Tibial nerve (tissue), 4 donors: ENCODE data around the gene NPR1. TPM values are rescaled to one million over a fixed set of nuclear protein-coding genes. Genes with fewer than 3 reads are reported as not detected.

Experiments used
- DNase-seq, 2 donors: peaks; one replicate each; pipeline ENCODE4 v3.0.0-alpha.2; 2019; ENCODE audit warnings: low spot score in 2 of 2
- H3K27ac ChIP-seq, 4 donors: fragments of 200-600 bp; sonication (generic) in 3 of 4; one replicate each; pipeline ENCODE4 v1.5.1; 2017 to 2019; ENCODE audit warnings: mild to moderate bottlenecking in 1 of 4
- H3K27me3 ChIP-seq, 2 donors: fragments of 200-600 bp; sonication (generic) in 1 of 2; one replicate each; pipeline versions ENCODE4 v1.5.1 to v1.6.0; 2017 to 2019
- H3K36me3 ChIP-seq, 3 donors: fragments of 200-600 bp; sonication (generic); one replicate each; pipeline ENCODE4 v1.5.1; 2018 to 2019
- H3K4me1 ChIP-seq, 4 donors: fragments of 200-600 bp; sonication (generic) in 3 of 4; one replicate each; pipeline ENCODE4 v1.5.1; 2017 to 2019
- H3K4me3 ChIP-seq, 4 donors: fragments of 200-600 bp; sonication (generic) in 3 of 4; one replicate each; pipeline ENCODE4 v1.5.1; 2017 to 2019; ENCODE audit warnings: mild to moderate bottlenecking in 1 of 4, moderate library complexity in 1 of 4
- H3K9me3 ChIP-seq, 4 donors: fragments of 200-600 bp; sonication (generic) in 3 of 4; one replicate each; pipeline ENCODE4 v1.5.1; 2017 to 2019
- CTCF ChIP-seq, 5 experiments: fragments of 200-600 bp in 3 of 5; fragments of 450-650 bp in 2 of 5; sonication (generic) in 3 of 5; IDR thresholded peaks; one replicate each; pipeline ENCODE4 v1.5.1; 2016 to 2019; ENCODE audit warnings: antibody characterized with exemption in 5 of 5, mild to moderate bottlenecking in 3 of 5, moderate library complexity in 2 of 5
- EP300 ChIP-seq, 2 donors: sonication (generic); formaldehyde crosslinking; IDR thresholded peaks; one replicate each; pipeline ENCODE4 v1.6.1; 2017; ENCODE audit warnings: antibody characterized with exemption in 2 of 2, mild to moderate bottlenecking in 1 of 2
- POLR2A ChIP-seq, 2 donors: fragments of 450-650 bp; IDR thresholded peaks; one replicate each; pipeline ENCODE4 v1.6.1; 2017; ENCODE audit warnings: antibody characterized with exemption in 2 of 2, mild to moderate bottlenecking in 2 of 2, moderate library complexity in 2 of 2
- WGBS, 2 donors: methylation state at CpG; one replicate each; pipeline ENCODE4 v1.1.5; 2018; 5-methylcytosine and 5-hydroxymethylcytosine counted together
- total RNA-seq, 4 donors: library from RNA; depleted of rRNA; stranded (reverse); fragments of >200 nt; gene quantifications; one replicate each; pipeline ENCODE4 v1.1.0, GENCODE V29; 2016

Gene NPR1
- total RNA-seq, 4 donors from 2014 or later: 36.9 to 87.5 (median 58.4) TPM

- Histone ChIP-seq H3K27ac (peak overlapping the region in 2 of 4 donors; percentile 32 to 59), H3K4me1 (peaks cover 0 to 58% (median 2%) of the 10 kb centered on the region in 4 donors), H3K4me3 (no peak overlapping the region), H3K27me3 (no peaks in the 10 kb centered on the region), H3K36me3 (peaks cover 0 to 81% (median 20%) of the 10 kb centered on the region in 3 donors), H3K9me3 (no peaks in the 10 kb centered on the region)
- TF ChIP-seq CTCF (IDR thresholded peaks at IDR 0.05): no peak
- no peak for TF ChIP-seq POLR2A (IDR thresholded peaks at IDR 0.05)
- TF ChIP-seq EP300 (IDR thresholded peaks at IDR 0.05): no peak
- DNase-seq: no peak
Measured at GRCh38 chr1:153643816-153644215, 34.7 kb upstream of the NPR1 start.

- H3K27me3 ChIP-seq: no peaks in the 10 kb centered on the region
- peaks cover 0 to 51% (median 9%) of the 10 kb centered on the region in 3 donors for H3K36me3 ChIP-seq
- no peak for DNase-seq
- peak overlapping the region in 2 of 4 donors; percentile 26 to 29 for H3K27ac ChIP-seq
- H3K4me3 ChIP-seq: no peak overlapping the region
- peaks cover 0 to 46% (median 2%) of the 10 kb centered on the region in 4 donors for H3K4me1 ChIP-seq
- TF ChIP-seq EP300 (IDR thresholded peaks at IDR 0.05): peak in 1 of 2 donors; percentile 11
- TF ChIP-seq POLR2A (IDR thresholded peaks at IDR 0.05): no peak
- no peaks in the 10 kb centered on the region for H3K9me3 ChIP-seq
- 72 to 85% methylated on average over 5 of the region's 5 CpGs for WGBS, 2 donors
Measured at GRCh38 chr1:153646672-153647345, 31.7 kb upstream of the NPR1 start.

GRCh38 chr1:153647346-153647714 lies 31.2 kb upstream of the NPR1 start:
- 24 to 45% methylated on average over 2 of the region's 2 CpGs for WGBS, 2 donors
- peaks cover 0 to 46% (median 4%) of the 10 kb centered on the region in 3 donors for H3K36me3 ChIP-seq

GRCh38 chr1:153648000-153648643 lies 30.4 kb upstream of the NPR1 start:
- no peaks in the 10 kb centered on the region for H3K9me3 ChIP-seq
- no peak for TF ChIP-seq POLR2A (IDR thresholded peaks at IDR 0.05)
- no peak for TF ChIP-seq CTCF (IDR thresholded peaks at IDR 0.05)
- no peak for TF ChIP-seq EP300 (IDR thresholded peaks at IDR 0.05)
- H3K4me1 ChIP-seq: peaks cover 0 to 39% (median 2%) of the 10 kb centered on the region in 4 donors
- peak overlapping the region in 3 of 4 donors; percentile 20 to 61 (median 22) for H3K27ac ChIP-seq
- no peak overlapping the region for H3K4me3 ChIP-seq
- DNase-seq: no peak
- H3K36me3 ChIP-seq: peaks cover 0 to 38% (median 0%) of the 10 kb centered on the region in 3 donors
- H3K27me3 ChIP-seq: no peaks in the 10 kb centered on the region
- 80 to 84% methylated on average over 10 of the region's 10 CpGs for WGBS, 2 donors

More at GRCh38 chr1:153647346-153647714, 31.2 kb upstream of the NPR1 start:
- no peak for DNase-seq
- no peaks in the 10 kb centered on the region for H3K27me3 ChIP-seq
- no peaks in the 10 kb centered on the region for H3K9me3 ChIP-seq
- peak overlapping the region in 2 of 4 donors; percentile 25 to 61 for H3K27ac ChIP-seq
- peaks cover 0 to 41% (median 2%) of the 10 kb centered on the region in 4 donors for H3K4me1 ChIP-seq
- no peak overlapping the region for H3K4me3 ChIP-seq
- TF ChIP-seq EP300 (IDR thresholded peaks at IDR 0.05) (no peak), POLR2A (IDR thresholded peaks at IDR 0.05) (no peak), CTCF (IDR thresholded peaks at IDR 0.05) (no peak)

GRCh38 chr1:153649137-153649862 lies 29.2 kb upstream of the NPR1 start:
- peak overlapping the region in 1 of 4 donors; percentile 25 for H3K27ac ChIP-seq

More at GRCh38 chr1:153649137-153649862, 29.2 kb upstream of the NPR1 start:
- WGBS, 2 donors: 34 to 60% methylated on average over 3 of the region's 3 CpGs
- peaks cover 0 to 27% (median 0%) of the 10 kb centered on the region in 3 donors for H3K36me3 ChIP-seq
- H3K27me3 ChIP-seq: no peaks in the 10 kb centered on the region
- TF ChIP-seq EP300 (IDR thresholded peaks at IDR 0.05) (no peak), CTCF (IDR thresholded peaks at IDR 0.05) (no peak), POLR2A (IDR thresholded peaks at IDR 0.05) (no peak)
- H3K4me1 ChIP-seq: peaks cover 0 to 28% (median 2%) of the 10 kb centered on the region in 4 donors
- DNase-seq: no peak
- no peaks in the 10 kb centered on the region for H3K9me3 ChIP-seq
- no peak overlapping the region for H3K4me3 ChIP-seq
